ENCODE data around the gene RDH11. TPM values are rescaled to one million over a fixed set of nuclear protein-coding genes. Genes with fewer than 3 reads are reported as not detected.

RDH11 gene
- total RNA-seq, 1 donor from 2014 or later, result 101 TPM

- no peak for FAIRE-seq
- Histone ChIP-seq H3K4me3 (ENCODE audit: low read depth, low read length) (peak overlapping the region; percentile 80), H3K36me3 (ENCODE audit: control insufficient read depth, insufficient read depth, low read length) (peaks cover 8% of the 10 kb centered on the region), H3K27me3 (ENCODE audit: control insufficient read depth, insufficient read depth, low read length) (no peaks in the 10 kb centered on the region)
- peak; percentile 37 for DNase-seq (ENCODE audit: low read depth)
- TF ChIP-seq CTCF (IDR thresholded peaks at IDR 0.05; ENCODE audit: insufficient read depth, low read length, severe bottlenecking), result no peak
Measured at GRCh38 chr14:67673451-67673850, 22.1 kb downstream of the RDH11 start.

- DNase-seq (ENCODE audit: low read depth), result no peak
- peaks cover 2% of the 10 kb centered on the region for H3K36me3 ChIP-seq (ENCODE audit: control insufficient read depth, insufficient read depth, low read length)
- no peak overlapping the region for H3K4me3 ChIP-seq (ENCODE audit: low read depth, low read length)
- no peak for TF ChIP-seq CTCF (IDR thresholded peaks at IDR 0.05; ENCODE audit: insufficient read depth, low read length, severe bottlenecking)
- FAIRE-seq, result no peak
- no peaks in the 10 kb centered on the region for H3K27me3 ChIP-seq (ENCODE audit: control insufficient read depth, insufficient read depth, low read length)
Measured at GRCh38 chr14:67668559-67668958, 27.0 kb downstream of the RDH11 start.

DNA sequence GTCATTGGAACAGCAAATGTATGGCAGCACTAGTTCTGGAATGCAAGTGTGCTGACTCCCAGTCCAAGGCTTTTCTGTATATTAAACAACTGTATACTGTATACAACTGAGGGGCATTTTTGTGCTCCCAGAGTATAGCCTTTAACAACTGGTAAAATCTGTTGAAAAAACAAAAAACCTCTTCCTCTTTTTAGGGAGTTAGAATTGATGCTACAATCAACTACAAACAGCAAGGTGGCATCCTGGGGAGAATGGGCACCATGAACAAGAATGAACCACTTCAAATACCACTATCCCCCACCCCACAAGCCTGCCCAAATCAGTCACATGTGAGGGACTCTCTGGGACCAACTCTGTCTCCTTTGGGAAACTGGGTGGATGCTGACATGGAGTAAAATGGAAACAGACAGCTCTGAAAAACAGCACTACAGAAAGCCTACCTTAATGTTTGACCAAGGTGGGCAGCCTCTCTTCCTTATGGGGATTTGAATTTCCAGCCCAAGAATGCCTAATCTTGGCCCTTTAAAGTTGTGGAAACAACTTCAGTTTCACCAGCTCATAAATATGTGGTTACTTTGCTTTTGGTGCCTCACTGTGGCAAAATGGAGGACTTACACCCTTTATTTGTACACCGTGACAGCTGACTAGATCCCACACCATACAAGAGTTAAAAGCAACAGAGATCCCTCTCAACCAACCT, 28.7 kb downstream of the RDH11 start:
- H3K27me3 ChIP-seq (ENCODE audit: control insufficient read depth, insufficient read depth, low read length), result no peaks in the 10 kb centered on the region
- H3K36me3 ChIP-seq (ENCODE audit: control insufficient read depth, insufficient read depth, low read length), result no peaks in the 10 kb centered on the region
- FAIRE-seq (peak; percentile 28), DNase-seq (ENCODE audit: low read depth) (peak; percentile 67)
- TF ChIP-seq CTCF (IDR thresholded peaks at IDR 0.05; ENCODE audit: insufficient read depth, low read length, severe bottlenecking), result peak; percentile 63
- no peak overlapping the region for H3K4me3 ChIP-seq (ENCODE audit: low read depth, low read length)

DNA sequence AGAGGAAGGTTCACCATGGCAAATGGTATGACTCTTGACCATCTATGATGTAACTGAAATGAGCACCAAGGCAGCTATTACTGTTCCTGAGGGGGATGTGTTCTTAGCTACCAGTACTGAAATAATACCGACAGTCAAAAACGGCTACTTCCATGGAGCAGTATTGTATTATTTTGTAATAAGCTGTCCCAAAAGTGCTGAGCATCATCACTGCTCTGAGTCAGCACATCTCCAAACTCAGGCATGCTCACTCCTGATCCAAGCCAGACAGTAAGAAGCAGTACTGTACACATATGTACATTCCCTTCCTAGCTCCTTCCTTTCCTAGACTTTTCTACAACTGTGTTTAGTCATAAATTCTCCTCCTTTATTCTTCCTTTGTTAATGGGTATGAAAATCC, 29.7 kb downstream of the RDH11 start:
- no peak for TF ChIP-seq CTCF (IDR thresholded peaks at IDR 0.05; ENCODE audit: insufficient read depth, low read length, severe bottlenecking)
- DNase-seq (ENCODE audit: low read depth) (peak; percentile 49), FAIRE-seq (no peak)
- H3K4me3 ChIP-seq (ENCODE audit: low read depth, low read length), result no peak overlapping the region
- H3K36me3 ChIP-seq (ENCODE audit: control insufficient read depth, insufficient read depth, low read length), result peaks cover 1% of the 10 kb centered on the region
- no peaks in the 10 kb centered on the region for H3K27me3 ChIP-seq (ENCODE audit: control insufficient read depth, insufficient read depth, low read length)

- TF ChIP-seq CTCF (IDR thresholded peaks at IDR 0.05; ENCODE audit: insufficient read depth, low read length, severe bottlenecking), result no peak
- peak; percentile 86 for DNase-seq (ENCODE audit: low read depth)
- Histone ChIP-seq H3K36me3 (ENCODE audit: control insufficient read depth, insufficient read depth, low read length) (peaks cover 1% of the 10 kb centered on the region), H3K27me3 (ENCODE audit: control insufficient read depth, insufficient read depth, low read length) (no peaks in the 10 kb centered on the region), H3K4me3 (ENCODE audit: low read depth, low read length) (no peak overlapping the region)
- FAIRE-seq, result no peak
Measured at GRCh38 chr14:67663633-67664032, 31.9 kb downstream of the RDH11 start.

Data from bronchial epithelial cell (primary cell).